Keratinocyte (primary cell): ENCODE data around the gene TCEANC2. TPM values are rescaled to one million over a fixed set of nuclear protein-coding genes. Genes with fewer than 3 reads are reported as not detected.
A peak's percentile ranks its signal among the peaks of the same experiment; 100 is the strongest.
"Not testable (repeated sequence)": the region's sequence is repeated elsewhere in the genome, so short reads cannot be mapped to it uniquely, and the experiment has no call there.

Experiments used
- DNase-seq: peaks from one replicate; pipeline ENCODE4 v3.0.0-alpha.2; 2011; ENCODE audit warnings: low read depth, missing footprints, low spot score
- FAIRE-seq: peaks from 2 replicates; lab custom pipeline; 2011; peaks lifted over from hg19 to GRCh38; lab: Jason Lieb, UNC
- H2AFZ ChIP-seq: 2 replicates; pipeline ENCODE4 v1.6.0; 2012; ENCODE audit warnings: low read length, control low read depth, inconsistent platforms; ENCODE audit not compliant: control insufficient read depth
- H3K27ac ChIP-seq: 2 replicates; pipeline ENCODE4 v1.5.1; 2011; ENCODE audit warnings: low read length; ENCODE audit not compliant: control insufficient read depth, insufficient read depth
- H3K27me3 ChIP-seq: 3 replicates; pipeline ENCODE4 v1.6.0; 2011; ENCODE audit warnings: low read length; ENCODE audit not compliant: control insufficient read depth, insufficient read depth; ENCODE audit errors: extremely low read depth
- H3K36me3 ChIP-seq, 2 experiments: 2 replicates in 1 of 2; 3 replicates in 1 of 2; pipeline ENCODE4 v1.5.1; 2011; ENCODE audit warnings: low read length in 2 of 2, mild to moderate bottlenecking in 1 of 2; ENCODE audit not compliant: control insufficient read depth in 2 of 2, insufficient read depth in 2 of 2; ENCODE audit errors: extremely low read depth in 1 of 2
- H3K4me1 ChIP-seq: 3 replicates; pipeline ENCODE4 v1.5.1; 2011; ENCODE audit warnings: low read length; ENCODE audit not compliant: control insufficient read depth, insufficient read depth; ENCODE audit errors: extremely low read depth
- H3K4me2 ChIP-seq: 3 replicates; pipeline ENCODE4 v1.6.0; 2011; ENCODE audit warnings: low read depth, low read length; ENCODE audit not compliant: control insufficient read depth, insufficient read depth; ENCODE audit errors: extremely low read depth
- H3K4me3 ChIP-seq, 3 experiments: fragments of 200-600 bp in 1 of 3; sonication (generic) in 1 of 3; 2 replicates in 2 of 3; 3 replicates in 1 of 3; pipeline ENCODE4 v1.5.1; 2011 to 2016; ENCODE audit warnings: low read length in 3 of 3, mild to moderate bottlenecking in 3 of 3, control low read depth in 2 of 3, inconsistent platforms in 1 of 3, low read depth in 1 of 3, mixed read lengths in 1 of 3, mixed run types in 1 of 3, moderate library complexity in 1 of 3; ENCODE audit not compliant: control insufficient read depth in 2 of 3, insufficient read depth in 2 of 3; ENCODE audit errors: extremely low read depth in 1 of 3
- H3K79me2 ChIP-seq: 2 replicates; pipeline ENCODE4 v1.6.0; 2012; ENCODE audit warnings: low read length; ENCODE audit not compliant: control insufficient read depth, insufficient read depth
- H3K9ac ChIP-seq: 3 replicates; pipeline ENCODE4 v1.6.0; 2011; ENCODE audit warnings: low read length; ENCODE audit not compliant: control insufficient read depth, insufficient read depth; ENCODE audit errors: extremely low read depth
- H3K9me1 ChIP-seq: 3 replicates; pipeline ENCODE4 v1.6.0; 2011; ENCODE audit warnings: low read length; ENCODE audit not compliant: control insufficient read depth, insufficient read depth; ENCODE audit errors: extremely low read depth
- H3K9me3 ChIP-seq: 2 replicates; pipeline ENCODE4 v1.5.1; 2012; ENCODE audit warnings: low read depth, low read length; ENCODE audit not compliant: control insufficient read depth
- H4K20me1 ChIP-seq: 3 replicates; pipeline ENCODE4 v1.6.0; 2011; ENCODE audit warnings: low read length; ENCODE audit not compliant: control insufficient read depth, insufficient read depth; ENCODE audit errors: extremely low read depth
- CTCF ChIP-seq, 3 experiments: IDR thresholded peaks in 1 of 3; conservative IDR thresholded peaks in 1 of 3; optimal IDR thresholded peaks in 1 of 3; 2 replicates in 2 of 3; 3 replicates in 1 of 3; pipeline versions ENCODE3 to v1.5.1; 2011; ENCODE audit warnings: low read length in 3 of 3, mild to moderate bottlenecking in 3 of 3, moderate library complexity in 2 of 3, control low read depth in 1 of 3, inconsistent platforms in 1 of 3; ENCODE audit not compliant: insufficient read depth in 2 of 3; ENCODE audit errors: extremely low read depth in 1 of 3
- EZH2 ChIP-seq: IDR thresholded peaks from one replicate; pipeline ENCODE4 v1.6.1; 2012; ENCODE audit warnings: inconsistent platforms, mild to moderate bottlenecking, low read length, moderate library complexity
- dilution Hi-C: fragments of 300-500 bp; cut with MboI; formaldehyde crosslinking; loops from one replicate; pipeline ENCODE4 v1.7.0; 2020; ENCODE audit warnings: low sequenced_read_pairs; ENCODE audit not compliant: extremely low pct_ligation_motif_present
- polyA minus RNA-seq, 3 experiments: library from RNA; depleted of rRNA, polyadenylated mRNA; stranded (reverse); fragments of >200 nt; gene quantifications; 1 replicate in 1 of 3; 2 replicates in 1 of 3; 3 replicates in 1 of 3; pipeline ENCODE4 v1.2.3, GENCODE V29; 2011
- polyA plus RNA-seq, 5 experiments: library from polyadenylated mRNA; depleted of rRNA in 3 of 5; stranded (reverse) in 3 of 5; stranded (forward) in 1 of 5; unstranded in 1 of 5; fragments of >200 nt; gene quantifications; 1 replicate in 1 of 5; 2 replicates in 3 of 5; 3 replicates in 1 of 5; pipeline versions ENCODE4 v1.2.1 to v1.2.3, GENCODE V29; 2011 to 2012; ENCODE audit warnings: missing spikeins in 2 of 5, low read depth in 1 of 5, low replicate concordance in 1 of 5

TCEANC2 gene
- polyA plus RNA-seq = 3.5 to 5.2 TPM (median 4.3 TPM) in 3 replicates
- polyA plus RNA-seq (2011; ENCODE audit: low read depth) = 8.3 TPM
- polyA plus RNA-seq (2011; cell fraction: cytosol; rRNA removed) = 3.3 and 3.8 TPM in 2 replicates
- 7.1 and 7.9 TPM in 2 replicates for polyA plus RNA-seq (2011; cell fraction: nucleus; rRNA removed)
- 2.5 and 3.1 TPM in 2 replicates for polyA plus RNA-seq (2012; ENCODE audit: low replicate concordance)
- polyA minus RNA-seq = 4.5 to 5.0 TPM (median 4.9 TPM) in 3 replicates
- 4.4 TPM for polyA minus RNA-seq (2011; cell fraction: cytosol; rRNA and poly(A)+ RNA removed)
- 3.4 and 4.7 TPM in 2 replicates for polyA minus RNA-seq (2011; cell fraction: nucleus; rRNA and poly(A)+ RNA removed)

DNA sequence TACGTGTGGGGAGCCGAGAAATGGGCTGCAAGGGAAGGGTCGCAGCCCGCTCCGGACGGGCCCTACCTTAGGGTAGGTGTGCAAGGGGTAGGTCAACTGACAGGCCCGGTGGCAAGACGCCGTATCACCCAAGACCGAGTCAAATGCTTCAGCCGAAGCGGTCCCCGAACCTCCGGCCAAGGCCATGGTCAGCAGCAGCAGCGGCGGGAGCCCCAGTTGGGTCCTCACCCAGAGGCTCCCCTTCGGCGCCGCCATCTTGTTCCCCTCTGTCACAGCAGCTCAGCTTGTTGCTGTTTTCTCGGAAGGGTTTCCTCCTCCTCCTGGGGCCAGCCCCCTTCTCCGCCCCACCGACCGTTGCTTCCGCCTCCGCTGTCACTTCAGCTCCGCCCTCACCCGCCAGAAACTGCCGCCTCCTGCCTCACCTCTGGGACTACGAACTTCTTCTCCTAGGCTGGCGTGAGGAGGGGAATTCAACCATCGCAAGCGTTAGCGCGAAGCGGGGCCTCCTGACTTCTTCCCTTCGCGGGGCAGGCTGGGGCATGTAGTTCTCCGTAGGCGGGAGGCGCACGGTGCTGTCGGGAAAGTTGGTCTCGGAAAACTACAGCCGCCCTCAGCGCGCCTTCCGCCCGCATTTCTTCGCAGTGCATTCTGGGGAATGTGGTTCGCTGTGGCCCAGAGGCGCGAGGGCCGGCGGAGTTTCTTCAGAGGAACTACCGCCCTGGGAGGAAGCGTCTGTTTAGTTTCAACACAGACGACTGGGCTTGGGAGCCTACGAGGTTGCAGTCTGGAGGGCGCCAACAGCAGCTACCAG is at the start of gene TCEANC2, which contains the start of gene TMEM59:
TCEANC2 (plus strand) TSS at position 675 of the 811 bp plus-strand sequence. CDS start 815 bp downstream, outside the sequence.
TMEM59 (minus strand) TSS at position 271 of the 811 bp plus-strand sequence; CDS start at position 255, 16 bp downstream.
- Histone ChIP-seq H3K4me1 (peaks cover 12% of the 10 kb centered on the region), H3K27me3 (no peaks in the 10 kb centered on the region), H3K79me2 (peaks cover 39% of the 10 kb centered on the region), H4K20me1 (no peaks in the 10 kb centered on the region), H3K9me1 (no peaks in the 10 kb centered on the region), H3K4me2 (peak within 1 kb of the TSS; percentile 99), H3K9me3 (no peaks in the 10 kb centered on the region), H2AFZ (peak within 1 kb of the TSS; percentile 99), H3K9ac (peak within 1 kb of the TSS; percentile 90), H3K36me3 (no peaks in the 10 kb centered on the region), H3K27ac (peak within 1 kb of the TSS; percentile 91), H3K4me3 (peak within 1 kb of the TSS; percentile 89 to 99 (median 97))
- dilution Hi-C loops = no loop called here
- DNase-seq (peak; percentile 89), FAIRE-seq (peak; percentile 73)
- no peak for TF ChIP-seq CTCF (optimal IDR thresholded peaks at IDR 0.05 in 1 of 3, IDR thresholded peaks at IDR 0.05 in 1 of 3, conservative IDR thresholded peaks at IDR 0.05 in 1 of 3; ENCODE audit: extremely low read depth in 1 of 3, insufficient read depth in 2 of 3, low read length in 3 of 3)
- TF ChIP-seq EZH2 = no peak

DNA sequence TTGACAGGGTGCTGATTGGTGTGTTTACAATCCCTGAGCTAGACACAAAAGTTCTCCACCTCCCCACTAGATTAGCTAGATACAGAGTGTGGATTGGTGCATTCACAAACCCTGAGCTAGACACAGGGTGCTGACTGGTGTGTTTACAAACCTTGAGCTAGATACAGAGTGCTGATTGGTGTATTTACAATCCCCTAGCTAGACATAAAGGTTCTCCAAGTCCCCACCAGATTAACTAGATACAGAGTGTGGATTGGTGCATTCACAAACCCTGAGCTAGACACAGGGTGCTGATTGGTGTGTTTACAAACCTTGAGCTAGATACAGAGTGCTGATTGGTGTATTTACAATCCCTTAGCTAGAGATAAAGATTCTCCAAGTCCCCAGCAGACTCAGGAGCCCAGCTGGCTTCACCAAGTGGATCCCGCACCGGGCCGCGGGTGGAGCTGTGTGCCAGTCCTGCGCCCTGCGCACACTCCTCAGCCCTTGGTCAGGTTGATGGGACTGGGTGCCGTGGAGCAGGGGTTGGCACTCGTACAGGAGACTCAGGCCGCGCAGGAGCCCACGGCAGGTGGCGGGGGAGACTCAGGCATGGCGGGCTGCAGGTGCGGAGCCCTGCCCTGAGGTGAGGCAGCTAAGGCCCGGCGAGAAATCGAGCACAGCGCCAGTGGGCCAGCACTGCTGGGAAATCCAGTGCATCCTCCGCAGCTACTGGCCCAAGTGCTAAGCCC is 49.5 kb upstream of the TCEANC2 start:
- H4K20me1 ChIP-seq, H2AFZ ChIP-seq, H3K36me3 ChIP-seq, H3K4me3 ChIP-seq, H3K9me3 ChIP-seq, H3K4me2 ChIP-seq, H3K4me1 ChIP-seq, FAIRE-seq, dilution Hi-C loops, H3K79me2 ChIP-seq, H3K9ac ChIP-seq, DNase-seq, H3K27ac ChIP-seq, H3K27me3 ChIP-seq, H3K9me1 ChIP-seq: not testable (repeated sequence)
